ENCODE results near the gene PRKCB. TPM values are rescaled to one million over a fixed set of nuclear protein-coding genes. Genes with fewer than 3 reads are reported as not detected.

PRKCB gene
- total RNA-seq, 1 experiment from 2014 or later, result 0.89 TPM

GRCh38 chr16:24005577-24005976 is 169.8 kb downstream of the PRKCB start (continued):
- TF ChIP-seq YY1 (IDR thresholded peaks at IDR 0.05; ENCODE audit: extremely low read depth, insufficient replicate concordance, low read depth, low read length), result no peak

- no TSS peak for BruUV-seq (replicated peaks)
- Histone ChIP-seq H3K27me3 (ENCODE audit: insufficient read depth, low read length) (peaks cover 35% of the 10 kb centered on the region), H3K9me3 (ENCODE audit: control insufficient read depth in 1 of 2, insufficient read depth in 1 of 2, low read depth in 1 of 2, low read length in 2 of 2) (no peaks in the 10 kb centered on the region), H3K4me1 (ENCODE audit: control insufficient read depth in 1 of 2, insufficient read depth in 2 of 2, low read length in 2 of 2) (no peaks in the 10 kb centered on the region), H3K4me2 (ENCODE audit: low read length) (no peak overlapping the region), H3K79me2 (ENCODE audit: insufficient read depth, low read length) (no peaks in the 10 kb centered on the region), H3K36me3 (ENCODE audit: control insufficient read depth in 1 of 2, insufficient read depth in 2 of 2, low read length in 2 of 2) (no peaks in the 10 kb centered on the region), H3K9ac (ENCODE audit: low read length) (no peak overlapping the region), H2AFZ (ENCODE audit: low read depth, low read length, poor library complexity, severe bottlenecking) (no peak overlapping the region), H3K4me3 (replicated peaks in 1 of 2; ENCODE audit: low read depth in 1 of 2, low read length in 2 of 2) (no peak overlapping the region), H4K20me1 (ENCODE audit: insufficient read depth) (no peaks in the 10 kb centered on the region), H3K9me2 (ENCODE audit: insufficient read depth) (no peaks in the 10 kb centered on the region), H3K27ac (ENCODE audit: low read depth, low read length) (no peak overlapping the region)
- ChIA-PET RAD21 (ENCODE audit: low non-redundant PET in 1 of 2, low total read pairs in 2 of 2, uncharacterized antibody in 2 of 2, unreplicated experiment in 2 of 2) (no interaction called here), POLR2A (no interaction called here), CTCF (interaction anchor here (1.8 kb wide), 1 partner anchor 9 kb away, joined by 5 read pairs; no protein-coding TSS in a partner anchor)
- ATAC-seq (no peak), DNase-seq (ENCODE audit: low read depth, low spot score) (no peak)
- intact Hi-C loops (cut with micrococcal nuclease), result no loop called here
- no peak for TF ChIP-seq JUND (IDR thresholded peaks at IDR 0.05)
- no peak for TF ChIP-seq RAD21 (IDR thresholded peaks at IDR 0.05; ENCODE audit: low read depth)
- no peak for TF ChIP-seq REST (IDR thresholded peaks at IDR 0.05; ENCODE audit: low read depth)
- no peak for TF ChIP-seq POLR2A (IDR thresholded peaks at IDR 0.05; ENCODE audit: borderline replicate concordance, extremely low read depth, insufficient read depth, insufficient read length)
- no peak for TF ChIP-seq EZH2 (IDR thresholded peaks at IDR 0.05)
- TF ChIP-seq ZNF274 (IDR thresholded peaks at IDR 0.05; ENCODE audit: low read depth, low read length), result no peak
- TF ChIP-seq POLR2AphosphoS5 (IDR thresholded peaks at IDR 0.05; ENCODE audit: low read depth, low read length), result no peak
- TF ChIP-seq TCF7L2 (IDR thresholded peaks at IDR 0.05; ENCODE audit: borderline replicate concordance, extremely low read depth, insufficient read depth, insufficient read length), result no peak
- no peak for TF ChIP-seq CBX3 (IDR thresholded peaks at IDR 0.05; ENCODE audit: low read depth)
Measured at GRCh38 chr16:24007391-24007790, 171.6 kb downstream of the PRKCB start.

Data from HCT116 (cell line).